ENCODE data around the gene SLC35A5.
"Not testable (repeated sequence)": the region's sequence is repeated elsewhere in the genome, so short reads cannot be mapped to it uniquely, and the experiment has no call there.

SLC35A5 gene

GRCh38 chr3:112560721-112561483 is 943 bp upstream of the SLC35A5 start:
- Mint-ChIP-seq H3K36me3 (ENCODE audit: low read depth) (peaks cover 70% of the 10 kb centered on the region), H3K4me1 (ENCODE audit: low read depth) (peaks cover 37% of the 10 kb centered on the region), H3K9me3 (no peaks in the 10 kb centered on the region), H3K27me3 (no peaks in the 10 kb centered on the region), H3K4me3 (peak overlapping the region; percentile 96), H3K27ac (peak overlapping the region; percentile 99)
- DNase-seq, result no peak

GRCh38 chr3:112561484-112561733 is 436 bp upstream of the SLC35A5 start:
- Mint-ChIP-seq H3K27ac (peak overlapping the region; percentile 99), H3K4me3 (peak overlapping the region; percentile 96), H3K4me1 (ENCODE audit: low read depth) (peaks cover 36% of the 10 kb centered on the region), H3K9me3 (no peaks in the 10 kb centered on the region), H3K36me3 (ENCODE audit: low read depth) (peaks cover 73% of the 10 kb centered on the region), H3K27me3 (no peaks in the 10 kb centered on the region)
- no peak for DNase-seq

GRCh38 chr3:112564247-112564939 is 2.5 kb downstream of the SLC35A5 start:
- H3K27me3 Mint-ChIP-seq, DNase-seq, H3K4me3 Mint-ChIP-seq, H3K27ac Mint-ChIP-seq, H3K9me3 Mint-ChIP-seq: not testable (repeated sequence)
- Mint-ChIP-seq H3K36me3 (ENCODE audit: low read depth) (peaks cover 57% of the 10 kb centered on the region), H3K4me1 (ENCODE audit: low read depth) (peaks cover 38% of the 10 kb centered on the region)

- H3K27me3 Mint-ChIP-seq, result no peaks in the 10 kb centered on the region
- H3K27ac Mint-ChIP-seq, result peak overlapping the region; percentile 15
- H3K9me3 Mint-ChIP-seq, result no peaks in the 10 kb centered on the region
- no peak overlapping the region for H3K4me3 Mint-ChIP-seq
- no peak for DNase-seq
- peaks cover 57% of the 10 kb centered on the region for H3K36me3 Mint-ChIP-seq (ENCODE audit: low read depth)
- H3K4me1 Mint-ChIP-seq (ENCODE audit: low read depth), result peaks cover 33% of the 10 kb centered on the region
Observed at GRCh38 chr3:112564940-112565305, 3.1 kb downstream of the SLC35A5 start.

GRCh38 chr3:112568642-112569041 is 6.8 kb downstream of the SLC35A5 start:
- H3K27ac Mint-ChIP-seq, result no peak overlapping the region

GRCh38 chr3:112569265-112569664 is 7.4 kb downstream of the SLC35A5 start:
- Mint-ChIP-seq H3K27me3 (no peaks in the 10 kb centered on the region), H3K9me3 (no peaks in the 10 kb centered on the region), H3K4me3 (no peak overlapping the region), H3K36me3 (ENCODE audit: low read depth) (peaks cover 63% of the 10 kb centered on the region), H3K27ac (no peak overlapping the region), H3K4me1 (ENCODE audit: low read depth) (peaks cover 17% of the 10 kb centered on the region)
- no peak for DNase-seq

More at GRCh38 chr3:112568642-112569041, 6.8 kb downstream of the SLC35A5 start:
- DNase-seq, result no peak
- Mint-ChIP-seq H3K36me3 (ENCODE audit: low read depth) (peaks cover 63% of the 10 kb centered on the region), H3K27me3 (no peaks in the 10 kb centered on the region), H3K9me3 (no peaks in the 10 kb centered on the region), H3K4me1 (ENCODE audit: low read depth) (peaks cover 22% of the 10 kb centered on the region), H3K4me3 (no peak overlapping the region)

- Mint-ChIP-seq H3K36me3 (ENCODE audit: low read depth) (peaks cover 56% of the 10 kb centered on the region), H3K4me1 (ENCODE audit: low read depth) (peaks cover 12% of the 10 kb centered on the region), H3K4me3 (no peak overlapping the region), H3K9me3 (no peaks in the 10 kb centered on the region), H3K27ac (no peak overlapping the region), H3K27me3 (no peaks in the 10 kb centered on the region)
- DNase-seq, result no peak
Observed at GRCh38 chr3:112572701-112573100, 10.9 kb downstream of the SLC35A5 start.

- Mint-ChIP-seq H3K27me3 (no peaks in the 10 kb centered on the region), H3K27ac (no peak overlapping the region), H3K9me3 (no peaks in the 10 kb centered on the region), H3K4me3 (no peak overlapping the region), H3K4me1 (ENCODE audit: low read depth) (peaks cover 7% of the 10 kb centered on the region), H3K36me3 (ENCODE audit: low read depth) (peaks cover 63% of the 10 kb centered on the region)
- no peak for DNase-seq
Observed at GRCh38 chr3:112579232-112579631, 17.4 kb downstream of the SLC35A5 start.

- Mint-ChIP-seq H3K4me1 (ENCODE audit: low read depth) (peaks cover 7% of the 10 kb centered on the region), H3K4me3 (no peak overlapping the region), H3K36me3 (ENCODE audit: low read depth) (peaks cover 67% of the 10 kb centered on the region), H3K9me3 (no peaks in the 10 kb centered on the region), H3K27ac (no peak overlapping the region), H3K27me3 (no peaks in the 10 kb centered on the region)
- DNase-seq, result no peak
Observed at GRCh38 chr3:112579697-112580096, 17.9 kb downstream of the SLC35A5 start.

- no peaks in the 10 kb centered on the region for H3K27me3 Mint-ChIP-seq
- H3K4me3 Mint-ChIP-seq, result no peak overlapping the region
- peak overlapping the region; percentile 3 for H3K27ac Mint-ChIP-seq
- H3K4me1 Mint-ChIP-seq (ENCODE audit: low read depth), result peaks cover 7% of the 10 kb centered on the region
- H3K36me3 Mint-ChIP-seq (ENCODE audit: low read depth), result peaks cover 84% of the 10 kb centered on the region
- DNase-seq, result no peak
- no peaks in the 10 kb centered on the region for H3K9me3 Mint-ChIP-seq
Observed at GRCh38 chr3:112582244-112582874, 20.5 kb downstream of the SLC35A5 start.

GRCh38 chr3:112583105-112583504 is 21.3 kb downstream of the SLC35A5 start:
- Mint-ChIP-seq H3K9me3 (no peaks in the 10 kb centered on the region), H3K4me1 (ENCODE audit: low read depth) (peaks cover 11% of the 10 kb centered on the region), H3K27ac (no peak overlapping the region)

GRCh38 chr3:112585782-112586181 is 23.9 kb downstream of the SLC35A5 start:
- no peaks in the 10 kb centered on the region for H3K27me3 Mint-ChIP-seq
- peaks cover 94% of the 10 kb centered on the region for H3K36me3 Mint-ChIP-seq (ENCODE audit: low read depth)
- no peaks in the 10 kb centered on the region for H3K9me3 Mint-ChIP-seq
- no peak for DNase-seq
- peaks cover 11% of the 10 kb centered on the region for H3K4me1 Mint-ChIP-seq (ENCODE audit: low read depth)
- no peak overlapping the region for H3K27ac Mint-ChIP-seq
- no peak overlapping the region for H3K4me3 Mint-ChIP-seq

More at GRCh38 chr3:112583105-112583504, 21.3 kb downstream of the SLC35A5 start:
- H3K4me3 Mint-ChIP-seq, result no peak overlapping the region
- peaks cover 88% of the 10 kb centered on the region for H3K36me3 Mint-ChIP-seq (ENCODE audit: low read depth)
- no peaks in the 10 kb centered on the region for H3K27me3 Mint-ChIP-seq
- DNase-seq, result no peak

- Mint-ChIP-seq H3K36me3 (ENCODE audit: low read depth) (peaks cover 91% of the 10 kb centered on the region), H3K27ac (no peak overlapping the region), H3K4me3 (no peak overlapping the region)
Observed at GRCh38 chr3:112587336-112587735, 25.5 kb downstream of the SLC35A5 start.

GRCh38 chr3:112593258-112593657 is 31.4 kb downstream of the SLC35A5 start:
- no peak overlapping the region for H3K27ac Mint-ChIP-seq
- DNase-seq, result no peak
- H3K4me3 Mint-ChIP-seq, result no peak overlapping the region
- no peaks in the 10 kb centered on the region for H3K4me1 Mint-ChIP-seq (ENCODE audit: low read depth)
- H3K27me3 Mint-ChIP-seq, result no peaks in the 10 kb centered on the region
- H3K9me3 Mint-ChIP-seq, result no peaks in the 10 kb centered on the region
- H3K36me3 Mint-ChIP-seq (ENCODE audit: low read depth), result peaks cover 73% of the 10 kb centered on the region

More at GRCh38 chr3:112587336-112587735, 25.5 kb downstream of the SLC35A5 start:
- Mint-ChIP-seq H3K9me3 (no peaks in the 10 kb centered on the region), H3K4me1 (ENCODE audit: low read depth) (peaks cover 8% of the 10 kb centered on the region), H3K27me3 (no peaks in the 10 kb centered on the region)
- DNase-seq, result no peak

- DNase-seq, result no peak
- Mint-ChIP-seq H3K36me3 (ENCODE audit: low read depth) (peaks cover 59% of the 10 kb centered on the region), H3K27ac (no peak overlapping the region), H3K9me3 (no peaks in the 10 kb centered on the region), H3K4me1 (ENCODE audit: low read depth) (no peaks in the 10 kb centered on the region), H3K4me3 (no peak overlapping the region), H3K27me3 (no peaks in the 10 kb centered on the region)
Observed at GRCh38 chr3:112594856-112595255, 33.0 kb downstream of the SLC35A5 start.

Measured in activated T-cell treated with anti-CD3 and anti-CD28 coated beads, Interleukin-2, amount 50 U/mL, for 24 hours (primary cell).